Nephron progenitor cell (in vitro differentiated cells): ENCODE measurements around the gene CHST8.

Experiments
- DNase-seq: peaks from one replicate; pipeline ENCODE4 v3.0.0; 2021
- H3K27ac Mint-ChIP-seq: 2 replicates; pipeline ENCODE4 v1.8.0; 2021; ENCODE audit warnings: mild to moderate bottlenecking, moderate library complexity, mixed read lengths
- H3K27me3 Mint-ChIP-seq: 2 replicates; pipeline ENCODE4 v1.8.0; 2021; ENCODE audit warnings: mild to moderate bottlenecking, low read depth, mixed read lengths; ENCODE audit not compliant: poor library complexity
- H3K36me3 Mint-ChIP-seq: 2 replicates; pipeline ENCODE4 v1.8.0; 2021; ENCODE audit warnings: low read depth, mixed read lengths
- H3K4me1 Mint-ChIP-seq: 2 replicates; pipeline ENCODE4 v1.8.0; 2021; ENCODE audit warnings: mixed read lengths
- H3K4me3 Mint-ChIP-seq: 2 replicates; pipeline ENCODE4 v1.8.0; 2021; ENCODE audit warnings: mild to moderate bottlenecking, moderate library complexity, mixed read lengths
- H3K9me3 Mint-ChIP-seq: 2 replicates; pipeline ENCODE4 v1.8.0; 2021; ENCODE audit warnings: mild to moderate bottlenecking, moderate library complexity, mixed read lengths
- CTCF ChIP-seq: fragments of 200-600 bp; sonication (generic); IDR thresholded peaks from 2 replicates; pipeline ENCODE4 v1.5.0; 2021; ENCODE audit warnings: antibody characterized with exemption

Gene CHST8

DNA sequence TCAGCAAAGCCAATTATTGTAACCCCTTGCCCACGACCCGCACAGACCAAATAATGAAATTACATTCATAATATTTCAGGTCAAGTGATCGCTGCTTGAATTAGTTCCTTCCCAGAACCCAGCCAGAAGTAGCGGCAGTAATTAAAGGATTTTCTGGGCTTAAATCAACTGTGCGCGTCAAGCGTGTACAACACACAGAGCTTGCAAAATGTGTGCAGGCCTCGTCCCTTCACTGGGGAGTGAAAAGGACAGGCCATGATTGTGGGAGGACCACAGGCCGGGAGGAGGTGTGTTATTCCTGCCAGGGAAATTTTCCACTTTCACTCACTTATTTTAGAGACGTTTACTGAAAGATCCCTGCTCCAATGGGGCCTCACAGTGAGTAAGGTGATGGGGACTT, 84.9 kb downstream of the CHST8 start:
- H3K9me3 Mint-ChIP-seq = no peaks in the 10 kb centered on the region
- H3K27ac Mint-ChIP-seq = no peak overlapping the region
- DNase-seq = no peak
- peaks cover 35% of the 10 kb centered on the region for H3K27me3 Mint-ChIP-seq
- no peaks in the 10 kb centered on the region for H3K4me1 Mint-ChIP-seq
- H3K36me3 Mint-ChIP-seq = no peaks in the 10 kb centered on the region
- TF ChIP-seq CTCF = no peak
- H3K4me3 Mint-ChIP-seq = no peak overlapping the region

- H3K9me3 Mint-ChIP-seq = no peaks in the 10 kb centered on the region
- peaks cover 40% of the 10 kb centered on the region for H3K27me3 Mint-ChIP-seq
- no peak for TF ChIP-seq CTCF
- H3K27ac Mint-ChIP-seq = no peak overlapping the region
- no peak for DNase-seq
- no peak overlapping the region for H3K4me3 Mint-ChIP-seq
- H3K4me1 Mint-ChIP-seq = no peaks in the 10 kb centered on the region
- no peaks in the 10 kb centered on the region for H3K36me3 Mint-ChIP-seq
These were observed 90.5 kb downstream of the CHST8 start for GRCh38 chr19:33712268-33712667.

DNA sequence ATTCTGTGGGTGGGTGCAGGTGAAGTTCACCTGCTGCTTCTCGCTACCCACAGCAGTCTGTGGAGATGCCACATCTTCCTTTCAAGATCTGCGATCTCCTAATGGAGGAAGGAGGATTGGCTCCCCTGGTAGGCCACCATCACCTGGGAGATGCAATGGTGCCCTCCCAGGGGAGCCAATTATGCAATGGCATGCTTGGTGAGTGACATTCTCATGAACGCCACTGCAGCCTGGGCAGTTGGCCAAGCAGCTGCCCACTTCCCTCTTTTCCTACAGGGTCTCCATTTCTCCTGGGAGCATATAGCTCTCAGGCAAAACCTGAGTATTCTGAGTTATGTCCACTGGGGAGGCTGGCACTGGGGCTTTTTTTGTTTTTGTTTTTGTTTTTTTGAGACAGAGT, 91.4 kb downstream of the CHST8 start:
- H3K4me1 Mint-ChIP-seq = no peaks in the 10 kb centered on the region
- DNase-seq = no peak
- H3K27me3 Mint-ChIP-seq = peaks cover 34% of the 10 kb centered on the region
- no peak overlapping the region for H3K4me3 Mint-ChIP-seq
- no peaks in the 10 kb centered on the region for H3K36me3 Mint-ChIP-seq
- no peak for TF ChIP-seq CTCF
- no peaks in the 10 kb centered on the region for H3K9me3 Mint-ChIP-seq
- H3K27ac Mint-ChIP-seq = no peak overlapping the region

GRCh38 chr19:33714149-33714548, 92.4 kb downstream of the CHST8 start:
- H3K36me3 Mint-ChIP-seq = no peaks in the 10 kb centered on the region

DNA sequence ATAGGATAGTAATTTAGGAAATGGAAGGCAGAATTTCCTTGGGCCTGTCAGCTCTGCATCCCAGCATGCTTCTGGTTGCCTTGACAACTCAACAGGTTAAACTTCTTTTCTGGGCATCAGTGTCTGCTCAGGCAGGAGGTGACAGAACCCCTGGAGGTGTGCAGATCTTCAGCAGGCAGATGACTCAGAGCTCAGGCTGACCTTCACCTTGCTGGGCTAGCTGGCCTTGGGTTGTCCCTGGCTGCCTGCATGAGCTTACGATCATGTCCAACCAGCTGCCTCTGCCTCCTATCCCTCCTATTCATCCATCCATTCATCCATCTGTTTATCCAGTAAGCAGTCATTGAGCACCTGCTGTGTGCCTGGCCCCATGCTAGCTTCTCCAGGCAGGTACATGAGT, 93.7 kb downstream of the CHST8 start:
- no peak for DNase-seq
- Mint-ChIP-seq H3K27me3 (peaks cover 27% of the 10 kb centered on the region), H3K9me3 (no peaks in the 10 kb centered on the region), H3K4me3 (no peak overlapping the region), H3K36me3 (no peaks in the 10 kb centered on the region), H3K27ac (no peak overlapping the region), H3K4me1 (peaks cover 20% of the 10 kb centered on the region)
- TF ChIP-seq CTCF = no peak

More at GRCh38 chr19:33714149-33714548, 92.4 kb downstream of the CHST8 start:
- Mint-ChIP-seq H3K27me3 (peaks cover 29% of the 10 kb centered on the region), H3K27ac (no peak overlapping the region), H3K4me1 (peaks cover 9% of the 10 kb centered on the region), H3K9me3 (no peaks in the 10 kb centered on the region), H3K4me3 (no peak overlapping the region)
- no peak for TF ChIP-seq CTCF
- no peak for DNase-seq

DNA sequence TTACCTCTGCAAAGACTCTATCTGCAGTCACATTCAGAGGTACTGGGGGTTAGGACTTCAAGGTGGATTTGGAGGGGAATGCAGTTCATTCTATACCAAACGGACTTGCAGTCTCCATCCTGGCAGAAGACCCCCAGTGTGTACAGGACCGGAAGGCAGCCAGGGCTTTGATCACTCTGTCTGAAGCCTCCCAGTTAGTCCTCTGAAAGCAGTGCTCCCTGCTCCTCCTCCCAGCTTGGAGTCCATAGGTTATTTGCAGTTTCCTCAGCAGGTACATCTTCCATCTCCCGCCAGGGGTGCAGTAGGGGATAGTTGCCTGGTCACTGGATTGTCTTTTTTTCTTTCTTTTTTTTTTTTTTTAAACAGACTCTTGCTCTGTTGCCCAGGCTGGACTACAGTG, 96.1 kb downstream of the CHST8 start:
- TF ChIP-seq CTCF = no peak
- Mint-ChIP-seq H3K4me1 (peaks cover 20% of the 10 kb centered on the region), H3K36me3 (no peaks in the 10 kb centered on the region), H3K27me3 (peaks cover 19% of the 10 kb centered on the region), H3K27ac (no peak overlapping the region), H3K9me3 (no peaks in the 10 kb centered on the region), H3K4me3 (no peak overlapping the region)
- DNase-seq = no peak
